A549 treated with AZD9567 at 1 μM for 4 hours (cell line): Measurements from ENCODE around the gene MYCN. TPM values are rescaled to one million over a fixed set of nuclear protein-coding genes. Genes with fewer than 3 reads are reported as not detected.

Experiments used
- total RNA-seq: library from RNA; stranded (reverse); fragments of 200-300 nt; extraction: Qiagen RNA extraction; gene quantifications from 5 replicates; pipeline ENCODE4 v1.2.3, GENCODE V29; 2022; ENCODE audit not compliant: insufficient read depth

Gene MYCN
- 0.03 TPM in 1 of 5 replicates, not detected in the others for total RNA-seq

DNA sequence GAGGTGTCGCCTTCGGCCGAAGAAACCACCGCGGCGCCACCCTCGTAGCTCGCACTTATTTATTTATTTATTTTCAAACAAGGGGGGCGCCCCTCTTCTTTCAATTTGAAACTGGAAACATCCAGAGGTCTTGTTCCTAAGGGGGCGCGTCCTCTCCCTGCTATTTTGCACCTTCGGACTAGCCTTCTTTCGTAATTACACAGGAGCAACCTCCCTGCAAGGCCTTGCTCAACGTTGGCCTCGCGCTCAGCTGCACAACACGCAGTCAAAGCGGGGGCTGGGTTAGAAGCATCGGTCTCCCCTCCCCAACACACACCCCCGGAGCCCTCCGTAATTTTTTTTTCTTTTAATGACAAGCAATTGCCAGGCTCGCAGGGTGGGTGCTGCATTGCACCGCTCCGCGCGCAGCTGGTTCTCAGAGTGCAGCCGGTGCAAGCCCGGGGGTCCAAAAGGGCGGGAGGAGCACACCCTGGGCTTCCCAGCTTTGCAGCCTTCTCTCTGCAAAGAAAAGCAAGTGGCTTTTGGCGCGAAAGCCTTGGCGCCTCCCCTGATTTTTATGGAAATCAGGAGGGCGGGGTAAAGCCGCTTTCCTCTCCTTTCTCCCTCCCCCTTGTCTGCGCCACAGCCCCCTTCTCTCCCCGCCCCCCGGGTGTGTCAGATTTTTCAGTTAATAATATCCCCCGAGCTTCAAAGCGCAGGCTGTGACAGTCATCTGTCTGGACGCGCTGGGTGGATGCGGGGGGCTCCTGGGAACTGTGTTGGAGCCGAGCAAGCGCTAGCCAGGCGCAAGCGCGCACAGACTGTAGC, at the start of gene MYCN:
TSS of gene MYCN (plus strand) at position 697 of the 807 bp plus-strand sequence. CDS start 1,515 bp downstream, outside the sequence.

